GM23248 (cell line): ENCODE data around the gene CNKSR3. TPM values are rescaled to one million over a fixed set of nuclear protein-coding genes. Genes with fewer than 3 reads are reported as not detected.

Experiments
- DNase-seq: peaks from one replicate; pipeline ENCODE4 v3.0.0-alpha.2; 2015
- H2AFZ ChIP-seq: fragments of 200-600 bp; sonication (generic); 2 replicates; pipeline ENCODE4 v1.6.1; 2016; ENCODE audit warnings: antibody characterized with exemption
- H3F3A ChIP-seq: fragments of 200-600 bp; sonication (generic); 2 replicates; pipeline ENCODE4 v1.6.1; 2016; ENCODE audit warnings: mild to moderate bottlenecking, antibody characterized with exemption, mixed run types; ENCODE audit not compliant: insufficient read depth
- H3K27ac ChIP-seq: fragments of 200-600 bp; sonication (generic); 2 replicates; pipeline ENCODE4 v1.5.1; 2016; ENCODE audit warnings: mild to moderate bottlenecking
- H3K27me3 ChIP-seq: fragments of 200-600 bp; sonication (generic); replicated peaks from 2 replicates; pipeline ENCODE4 v1.6.1; 2016; ENCODE audit warnings: mild to moderate bottlenecking; ENCODE audit not compliant: insufficient read depth
- H3K36me3 ChIP-seq: fragments of 200-600 bp; sonication (generic); 2 replicates; pipeline ENCODE4 v1.6.1; 2016; ENCODE audit warnings: low read depth, mild to moderate bottlenecking
- H3K4me1 ChIP-seq: fragments of 200-600 bp; sonication (generic); 2 replicates; pipeline ENCODE4 v1.6.1; 2016; ENCODE audit warnings: mild to moderate bottlenecking; ENCODE audit not compliant: insufficient read depth
- H3K4me2 ChIP-seq: fragments of 200-600 bp; sonication (generic); one replicate; pipeline ENCODE4 v1.6.1; 2016; ENCODE audit warnings: mild to moderate bottlenecking; ENCODE audit not compliant: unreplicated experiment
- H3K4me3 ChIP-seq: fragments of 200-600 bp; sonication (generic); 2 replicates; pipeline ENCODE4 v1.5.1; 2016; ENCODE audit warnings: mild to moderate bottlenecking
- H3K79me2 ChIP-seq: fragments of 200-600 bp; sonication (generic); 2 replicates; pipeline ENCODE4 v1.6.1; 2016; ENCODE audit warnings: mild to moderate bottlenecking; ENCODE audit not compliant: insufficient read depth
- H3K9ac ChIP-seq: fragments of 200-600 bp; sonication (generic); 2 replicates; pipeline ENCODE4 v1.6.1; 2016; ENCODE audit warnings: mild to moderate bottlenecking
- H3K9me2 ChIP-seq: fragments of 200-600 bp; sonication (generic); 2 replicates; pipeline ENCODE4 v1.6.1; 2016; ENCODE audit warnings: mixed run types, mild to moderate bottlenecking, moderate library complexity; ENCODE audit not compliant: insufficient read depth
- H3K9me3 ChIP-seq: fragments of 200-600 bp; sonication (generic); one replicate; pipeline ENCODE4 v1.6.1; 2017; ENCODE audit warnings: low read depth
- H4K20me1 ChIP-seq: fragments of 200-600 bp; sonication (generic); 2 replicates; pipeline ENCODE4 v1.6.0; 2016; ENCODE audit not compliant: insufficient read depth
- EZH2 ChIP-seq: fragments of 200-600 bp; sonication (generic); IDR thresholded peaks from 2 replicates; pipeline ENCODE4 v1.6.1; 2018; ENCODE audit warnings: antibody characterized with exemption, mild to moderate bottlenecking; ENCODE audit not compliant: insufficient read depth, poor library complexity, severe bottlenecking
- EZH2phosphoT487 ChIP-seq: fragments of 200-600 bp; sonication (generic); IDR thresholded peaks from 2 replicates; pipeline ENCODE4 v1.6.1; 2018; ENCODE audit warnings: antibody characterized with exemption, moderate library complexity, mild to moderate bottlenecking, low read depth; ENCODE audit not compliant: insufficient read depth
- WGBS, 2 experiments: methylation state at CpG; one replicate each; pipeline ENCODE4 v1.1.6; 2015 to 2017; ENCODE audit warnings: low lambda C conversion rate in 2 of 2, low coverage in 1 of 2; ENCODE audit errors: missing lambda C conversion rate in 2 of 2; 5-methylcytosine and 5-hydroxymethylcytosine counted together
- in situ Hi-C: fragments of 300-500 bp; cut with MboI; formaldehyde crosslinking; loops from 2 replicates; pipeline ENCODE4 v1.15.0; 2020
- polyA plus RNA-seq: library from polyadenylated mRNA; unstranded; fragments of >200 nt; fragmentation: Nextera tagmentation; extraction: Ambion mirVana; gene quantifications from 2 replicates; pipeline ENCODE4 v1.2.1, GENCODE V29; 2016
- total RNA-seq: library from RNA; depleted of rRNA; stranded (reverse); fragments of >200 nt; shearing (Covaris generic); gene quantifications from 2 replicates; pipeline ENCODE4 v1.2.3, GENCODE V29; 2014

Gene CNKSR3
- total and polyA plus RNA-seq, 2 experiments from 2014 or later: 1.7 to 1.9 TPM

GRCh38 chr6:154479771-154480639, 30.5 kb downstream of the CNKSR3 start:
- Histone ChIP-seq H3K4me3 (peak overlapping the region; percentile 61), H3K27me3 (no peaks in the 10 kb centered on the region), H3F3A (peaks cover 11% of the 10 kb centered on the region; the same call in 1 of the 2 replicates), H3K79me2 (no peaks in the 10 kb centered on the region), H3K4me1 (peaks cover 25% of the 10 kb centered on the region), H3K9me3 (no peaks in the 10 kb centered on the region), H3K9me2 (no peaks in the 10 kb centered on the region), H3K36me3 (no peaks in the 10 kb centered on the region), H3K27ac (peak overlapping the region; percentile 41), H4K20me1 (no peaks in the 10 kb centered on the region), H3K9ac (peak overlapping the region; percentile 61), H3K4me2 (peak overlapping the region; percentile 92), H2AFZ (peak overlapping the region; percentile 85)
- WGBS, 2 experiments: 44 to 46% methylated on average over 12 of the region's 12 CpGs
- TF ChIP-seq EZH2 (no peak), EZH2phosphoT487 (no peak)
- in situ Hi-C loops: no loop called here
- DNase-seq: peak; percentile 35

GRCh38 chr6:154479351-154479769, 31.1 kb downstream of the CNKSR3 start:
- DNase-seq: peak; percentile 53
- in situ Hi-C loops: no loop called here
- no peaks in the 10 kb centered on the region for H3K79me2 ChIP-seq
- H3K27me3 ChIP-seq: no peaks in the 10 kb centered on the region
- H3K4me2 ChIP-seq: peak overlapping the region; percentile 92
- H3K4me3 ChIP-seq: peak overlapping the region; percentile 61
- H3K27ac ChIP-seq: peak overlapping the region; percentile 41
- H3K9me2 ChIP-seq: no peaks in the 10 kb centered on the region
- H3K36me3 ChIP-seq: no peaks in the 10 kb centered on the region
- TF ChIP-seq EZH2 (no peak), EZH2phosphoT487 (no peak)
- 8% methylated on average over 9 of the region's 9 CpGs for WGBS, 2 experiments
- H2AFZ ChIP-seq: peak overlapping the region; percentile 85
- no peaks in the 10 kb centered on the region for H3K9me3 ChIP-seq
- H3F3A ChIP-seq: peaks cover 11% of the 10 kb centered on the region; the same call in 1 of the 2 replicates
- peaks cover 27% of the 10 kb centered on the region for H3K4me1 ChIP-seq
- no peaks in the 10 kb centered on the region for H4K20me1 ChIP-seq
- peak overlapping the region; percentile 61 for H3K9ac ChIP-seq

GRCh38 chr6:154478701-154479060, 31.8 kb downstream of the CNKSR3 start:
- Histone ChIP-seq H3K36me3 (no peaks in the 10 kb centered on the region), H4K20me1 (no peaks in the 10 kb centered on the region), H3K4me1 (peaks cover 28% of the 10 kb centered on the region), H3K9ac (peak overlapping the region; percentile 61), H2AFZ (peak overlapping the region; percentile 85), H3F3A (peaks cover 11% of the 10 kb centered on the region; the same call in 1 of the 2 replicates), H3K9me2 (no peaks in the 10 kb centered on the region), H3K27me3 (no peaks in the 10 kb centered on the region), H3K27ac (peak overlapping the region; percentile 41), H3K9me3 (no peaks in the 10 kb centered on the region), H3K4me2 (peak overlapping the region; percentile 92), H3K4me3 (peak overlapping the region; percentile 61), H3K79me2 (no peaks in the 10 kb centered on the region)
- in situ Hi-C loops: no loop called here
- DNase-seq: peak; percentile 42
- TF ChIP-seq EZH2: no peak
- no peak for TF ChIP-seq EZH2phosphoT487
- 28 to 35% methylated on average over 1 of the region's 1 CpG for WGBS, 2 experiments

GRCh38 chr6:154478021-154478700, 32.3 kb downstream of the CNKSR3 start:
- Histone ChIP-seq H3K27ac (peak overlapping the region; percentile 41), H3K4me1 (peaks cover 28% of the 10 kb centered on the region), H3K9me3 (no peaks in the 10 kb centered on the region), H3K4me3 (peak overlapping the region; percentile 61; the same call in 1 of the 2 replicates), H3F3A (peaks cover 11% of the 10 kb centered on the region; the same call in 1 of the 2 replicates), H3K4me2 (peak overlapping the region; percentile 92), H3K9me2 (no peaks in the 10 kb centered on the region), H3K79me2 (no peaks in the 10 kb centered on the region), H3K27me3 (no peaks in the 10 kb centered on the region), H4K20me1 (no peaks in the 10 kb centered on the region), H2AFZ (peak overlapping the region; percentile 85), H3K36me3 (no peaks in the 10 kb centered on the region), H3K9ac (peak overlapping the region; percentile 61)
- DNase-seq: peak; percentile 40
- 72% methylated on average over 12 of the region's 12 CpGs for WGBS, 2 experiments
- TF ChIP-seq EZH2 (no peak), EZH2phosphoT487 (no peak)
- in situ Hi-C loops: no loop called here
